Articular chondrocyte of knee joint (primary cell): ENCODE measurements around the gene EIPR1. TPM values are rescaled to one million over a fixed set of nuclear protein-coding genes. Genes with fewer than 3 reads are reported as not detected.

ENCODE experiments used
- total RNA-seq: library from RNA; depleted of rRNA; stranded (reverse); fragments of >200 nt; gene quantifications from 2 replicates; pipeline ENCODE4 v1.2.3, GENCODE V29; 2012

Gene EIPR1
- total RNA-seq, result 17.4 and 21.4 TPM in 2 replicates

DNA sequence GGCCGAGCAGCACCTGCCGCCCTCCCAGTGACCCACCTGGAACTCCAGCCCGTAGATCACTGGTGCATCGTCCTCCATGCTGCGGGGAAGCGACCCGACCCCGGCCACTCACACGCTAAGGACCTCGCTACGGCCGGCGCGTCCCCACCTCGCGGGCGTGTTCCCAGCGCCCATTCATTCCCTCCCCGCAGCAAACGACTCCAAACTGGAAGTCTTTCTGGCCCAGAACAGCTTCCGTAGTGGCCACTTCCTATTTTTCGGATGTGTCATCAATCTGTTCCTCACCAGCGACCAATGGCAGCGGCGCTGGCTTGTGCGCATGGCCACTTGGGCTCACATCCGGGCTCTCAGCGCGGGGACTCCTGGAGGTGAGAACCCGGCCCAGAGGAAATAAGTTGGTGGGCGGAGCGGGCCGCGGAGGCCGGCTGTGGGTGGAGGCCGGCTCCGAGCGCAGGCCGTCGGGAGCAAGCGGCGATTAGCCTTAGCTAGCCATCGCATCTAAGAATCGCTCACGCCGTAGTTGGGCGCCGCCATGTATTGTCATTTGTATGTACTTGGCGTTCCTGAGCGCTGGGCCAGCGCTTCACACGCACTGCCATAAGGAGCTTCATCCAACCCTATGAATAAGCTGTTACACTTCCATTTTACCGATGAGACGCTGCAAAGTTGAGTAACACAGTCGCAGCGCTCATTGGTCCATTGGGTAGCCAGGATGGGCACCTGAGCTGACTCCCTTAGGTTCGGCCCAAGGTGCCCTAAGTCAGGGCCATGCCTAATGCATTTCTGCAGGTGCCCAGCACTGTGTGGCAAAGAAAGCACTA is at the start of gene EIPR1:
Gene EIPR1 (minus strand): TSS at position 207 of the 821 bp plus-strand sequence. CDS start 129 bp downstream, at position 78.

DNA sequence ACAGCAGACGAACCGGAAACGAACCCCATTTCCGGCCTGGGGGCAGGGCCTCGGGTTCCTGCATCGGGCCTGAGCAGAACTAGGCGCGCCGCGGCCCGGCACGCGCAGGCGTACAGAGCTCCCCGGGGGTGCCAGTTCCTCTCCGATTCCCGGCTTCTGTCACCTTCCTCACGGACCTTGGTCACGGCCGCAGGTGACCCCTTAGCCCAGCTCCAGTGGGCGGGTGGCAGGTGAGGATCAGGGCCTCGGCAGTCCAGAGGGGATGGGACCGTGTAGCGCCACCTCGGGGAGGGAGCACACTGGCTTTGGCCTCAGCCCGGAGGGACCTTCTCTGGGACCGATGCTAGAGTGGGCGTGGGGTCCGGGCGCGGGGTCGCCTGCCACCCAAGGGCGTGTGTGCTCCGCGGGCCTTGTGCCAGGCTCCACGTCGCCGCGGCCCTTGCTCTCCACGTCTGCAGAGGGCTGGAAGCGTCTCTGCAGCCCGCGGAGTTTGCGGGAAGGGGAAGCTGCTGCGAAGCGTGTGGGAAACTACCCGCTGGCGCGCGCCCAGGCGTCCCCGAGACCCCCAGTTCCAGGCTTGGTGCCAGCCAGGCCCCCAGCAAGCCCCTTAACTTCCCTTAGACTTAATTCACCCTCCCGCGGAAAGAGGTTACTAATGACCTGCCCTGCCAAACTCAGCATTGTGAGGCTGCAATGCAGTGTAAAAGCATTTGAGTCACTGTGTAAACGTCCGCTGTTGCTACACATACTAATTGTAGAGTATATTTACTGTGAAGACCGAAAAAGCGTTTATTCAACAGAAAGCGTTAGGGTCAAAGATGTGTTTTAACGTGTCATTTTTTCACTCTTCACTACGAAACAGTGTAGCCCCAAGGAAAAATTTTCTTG is 2.3 kb upstream of the EIPR1 start, which contains the start of gene TRAPPC12:
Gene TRAPPC12 (plus strand): TSS at position 48 of the 888 bp plus-strand sequence. CDS start 7,930 bp downstream, outside the sequence.

Other genes with a start within 250 kb of the EIPR1 start
- 66.6 and 70.2 TPM in 2 replicates for gene TRAPPC12, start 1.9 kb upstream of the EIPR1 start, total RNA-seq
- 68.2 and 69.4 TPM in 2 replicates for gene ADI1, start 141.7 kb upstream of the EIPR1 start, total RNA-seq
- gene RNASEH1, start 180.5 kb upstream of the EIPR1 start, total RNA-seq, result 34.3 and 37.9 TPM in 2 replicates
- 1,629 and 1,713 TPM in 2 replicates for gene RPS7, start 197.4 kb upstream of the EIPR1 start, total RNA-seq
- 0.32 TPM in 1 of 2 replicates, not detected in the other for gene COLEC11, start 217.3 kb upstream of the EIPR1 start, total RNA-seq